GM19035 (cell line): ENCODE results near the gene CYB5D1.

Experiments
- ATAC-seq: cut with Tn5 transposase; IDR thresholded peaks from one replicate; pipeline ENCODE4 v1.9.1; 2021; ENCODE audit not compliant: unreplicated experiment

CYB5D1 gene

DNA sequence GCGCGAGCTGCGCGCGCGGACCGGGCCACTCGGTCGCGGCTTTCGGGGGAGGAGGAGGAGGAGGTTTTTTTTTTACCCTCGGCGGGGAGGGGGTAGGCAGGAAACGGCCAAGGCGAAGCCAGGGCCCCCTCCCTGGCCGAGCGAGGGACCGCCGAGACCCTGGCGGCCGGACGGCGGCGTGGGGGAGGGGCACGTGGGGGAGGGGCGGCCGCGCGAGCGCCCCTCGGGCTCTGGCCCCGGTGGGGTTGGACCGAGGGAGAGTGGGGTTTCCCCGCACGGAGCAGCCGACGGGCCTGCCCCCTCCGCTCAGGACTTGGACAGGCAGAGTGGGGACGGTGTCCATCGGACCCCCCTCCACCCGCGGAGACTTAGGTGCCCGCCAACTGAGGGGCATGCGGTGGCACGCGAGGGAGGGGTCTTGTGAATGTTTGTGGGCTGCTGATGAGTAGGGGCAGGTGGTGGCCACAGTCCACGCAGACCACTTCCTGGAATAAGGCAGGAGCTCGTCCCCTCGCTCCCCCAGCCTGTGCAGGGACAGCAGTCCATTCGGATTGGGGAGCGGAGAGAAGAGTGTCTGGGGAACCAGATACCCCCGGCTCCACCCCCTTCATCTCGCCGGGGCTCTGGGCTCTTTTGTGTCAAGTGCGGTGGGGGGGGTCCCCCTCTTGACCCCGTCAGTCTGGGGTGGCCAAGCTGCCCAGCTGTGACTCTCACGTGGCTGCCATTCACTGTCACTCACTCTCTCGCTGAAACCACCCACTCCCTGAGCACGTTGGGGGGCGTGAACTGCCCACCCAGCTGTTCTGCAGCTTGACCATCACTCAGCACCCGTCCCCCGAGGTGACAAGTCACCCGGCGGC lies 27.8 kb downstream of the CYB5D1 start:
- peak; percentile 37 for ATAC-seq

DNA sequence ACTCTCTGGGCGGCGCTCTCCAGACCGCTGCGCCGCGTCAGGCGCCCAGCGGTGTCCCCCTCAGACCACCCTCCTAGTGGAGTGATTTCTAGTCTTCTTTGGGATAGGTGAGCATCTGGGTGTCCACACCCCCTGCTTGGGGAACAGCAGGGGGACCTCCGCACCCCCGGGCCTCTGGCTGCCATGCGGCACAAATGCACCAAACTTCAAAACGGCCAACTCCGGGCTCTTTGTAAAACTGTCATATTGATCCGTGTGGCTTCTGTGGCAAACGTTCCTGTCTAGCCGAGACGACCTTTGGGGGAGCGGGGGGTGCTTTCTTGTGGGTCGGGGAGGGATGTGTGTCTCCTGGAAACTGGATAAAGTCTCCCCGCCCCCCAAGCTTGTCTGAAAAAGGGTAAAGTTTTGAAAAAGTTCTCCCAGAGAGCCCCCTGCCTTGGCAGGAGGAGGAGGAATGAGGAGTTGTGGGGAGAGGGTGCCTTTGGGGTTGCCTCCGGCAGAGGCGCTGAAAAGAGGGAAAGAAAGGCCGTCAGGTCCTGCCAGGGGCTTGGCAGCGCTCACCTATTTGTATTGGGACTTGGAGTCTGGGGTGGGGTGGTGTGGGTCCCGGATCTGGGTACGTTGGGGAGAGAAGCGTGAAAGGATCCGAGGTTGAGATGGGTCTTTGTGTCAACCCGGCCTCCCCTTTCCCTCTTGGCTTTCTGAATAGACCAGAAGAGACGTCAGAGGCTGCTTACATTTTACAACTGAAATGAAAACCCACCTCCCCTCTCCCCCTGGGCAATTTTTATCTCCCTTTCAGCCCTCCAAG lies 28.6 kb downstream of the CYB5D1 start:
- ATAC-seq = peak; percentile 2

DNA sequence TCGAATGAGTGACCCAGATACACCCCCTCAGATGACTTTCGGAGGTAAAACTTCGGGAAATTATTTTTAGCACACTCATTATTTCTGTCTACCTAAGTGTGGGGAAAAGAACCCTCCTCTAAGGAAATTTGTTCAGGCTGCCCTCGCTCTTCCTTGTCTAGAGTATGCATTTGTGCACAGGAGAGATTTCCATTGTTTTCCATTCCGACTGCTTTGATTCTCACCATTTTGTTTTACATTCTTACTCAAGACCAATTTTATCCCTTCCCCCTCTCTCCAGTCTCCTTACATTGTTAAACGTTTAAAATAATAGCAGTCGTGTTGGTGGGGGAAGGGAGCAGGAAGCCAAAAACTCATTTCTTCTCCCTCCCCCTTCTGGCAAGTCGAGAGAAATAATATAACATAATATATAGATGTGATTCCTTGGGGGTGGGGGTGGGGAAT lies 29.3 kb downstream of the CYB5D1 start:
- no peak for ATAC-seq

DNA sequence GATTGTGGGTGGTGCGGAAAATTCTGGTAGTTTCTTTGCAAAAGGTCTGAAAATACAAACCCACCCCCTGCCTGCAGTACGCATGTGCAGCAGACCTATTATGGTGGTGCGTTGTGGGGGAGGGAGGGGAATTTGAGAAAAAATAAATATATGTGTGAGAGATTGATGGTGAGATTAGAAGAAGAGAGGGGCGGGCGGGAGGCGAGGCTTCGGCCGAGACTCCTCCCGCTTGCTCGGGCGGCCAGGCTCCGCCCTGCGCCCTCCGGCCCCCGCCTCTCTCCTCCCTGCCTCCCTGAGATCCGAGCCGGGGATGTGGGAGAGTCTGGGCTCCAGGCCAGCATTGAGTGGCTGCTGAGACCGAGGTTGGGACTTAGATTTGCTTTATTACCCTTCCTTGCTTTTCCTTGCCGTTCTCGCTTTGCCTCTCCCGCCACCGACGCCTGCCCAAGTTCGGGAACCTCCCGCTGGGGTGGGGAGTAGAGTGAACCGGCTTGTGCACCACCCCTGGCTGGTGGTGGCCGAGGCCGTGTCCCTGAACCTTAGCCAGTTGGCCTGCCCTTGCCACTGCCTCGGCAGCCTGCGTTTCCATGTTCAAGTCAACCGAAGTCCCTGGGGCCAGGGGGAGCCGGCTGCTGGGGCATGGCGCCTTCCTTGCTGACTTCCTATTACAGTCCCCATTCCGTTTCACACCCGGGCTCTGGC lies 29.8 kb downstream of the CYB5D1 start:
- ATAC-seq = no peak

DNA sequence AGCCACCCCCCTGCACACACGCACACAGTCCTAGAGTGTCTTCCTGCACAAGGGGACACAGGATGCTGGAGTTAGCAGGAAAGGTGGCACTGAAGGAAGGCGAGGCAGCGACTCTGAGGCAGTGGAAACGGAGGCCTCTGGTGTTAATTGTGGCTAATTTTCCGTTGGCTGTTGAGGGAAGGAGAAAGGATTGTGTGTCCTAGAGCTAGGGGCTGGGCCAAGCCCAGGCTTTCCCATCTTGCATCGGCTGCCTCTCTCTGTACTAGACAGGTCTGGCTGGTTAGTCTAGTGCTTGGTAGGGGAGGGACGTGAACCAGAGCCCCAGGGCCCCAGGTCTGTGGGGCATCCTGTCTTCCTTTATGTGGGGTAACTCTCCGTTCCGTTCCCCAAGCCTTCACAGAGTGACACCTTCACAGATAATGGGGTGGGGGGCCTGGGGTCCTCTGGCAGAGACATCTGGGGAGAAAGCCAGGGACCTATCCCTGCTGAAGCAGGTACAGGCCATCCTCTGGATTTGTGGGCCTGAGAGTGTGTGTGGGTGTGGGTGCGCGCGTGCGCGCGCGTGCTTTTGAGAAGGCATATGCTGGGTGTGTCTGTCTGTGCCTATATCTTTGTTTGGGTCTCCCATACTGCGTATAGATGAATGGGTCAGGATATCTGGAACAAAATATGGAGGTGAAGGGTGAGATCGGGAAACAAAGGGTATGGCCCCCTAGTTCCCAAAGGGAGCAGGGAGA lies 30.5 kb downstream of the CYB5D1 start, which contains the start of gene CHD3:
TSS of gene CHD3 (plus strand) at position 606 of the 737 bp plus-strand sequence. CDS start 212 bp downstream, outside the sequence.
- ATAC-seq = no peak

DNA sequence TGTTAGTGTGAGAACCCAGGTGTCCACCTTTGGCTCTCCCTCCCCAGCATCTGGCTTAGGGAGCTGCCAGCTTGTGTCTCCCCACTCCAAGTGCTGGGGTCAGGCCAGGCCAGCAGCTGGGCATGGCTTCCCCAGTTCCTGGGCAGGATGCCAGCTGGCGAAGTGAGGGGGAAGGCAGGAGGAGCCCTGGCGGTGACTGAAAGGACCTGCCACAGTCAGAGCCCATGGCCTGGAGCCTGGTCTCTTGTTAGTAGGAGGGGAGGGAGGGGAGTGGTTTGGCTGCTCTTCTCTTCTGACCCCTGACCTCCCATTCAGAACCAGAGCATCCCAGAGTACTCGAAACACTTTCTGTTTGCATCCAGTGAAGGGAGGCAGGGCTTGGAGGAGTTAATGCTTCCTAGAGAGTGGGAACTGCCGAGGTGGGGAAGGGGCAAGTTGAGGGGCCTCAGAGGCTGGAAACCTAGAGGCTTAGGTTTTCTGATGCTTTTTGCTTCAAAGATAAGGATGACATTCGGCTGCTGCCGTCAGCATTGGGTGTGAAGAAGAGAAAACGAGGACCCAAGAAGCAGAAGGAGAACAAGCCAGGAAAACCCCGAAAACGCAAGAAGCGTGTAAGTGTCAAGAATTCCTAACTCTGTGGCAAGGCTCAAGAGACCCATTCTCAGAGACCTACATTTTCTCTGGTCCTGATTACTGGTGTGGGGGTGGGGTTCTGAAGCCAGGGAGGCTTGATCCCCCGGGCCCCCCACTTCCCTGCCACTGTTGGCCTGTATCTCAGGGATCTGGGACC lies 31.6 kb downstream of the CYB5D1 start:
- ATAC-seq = no peak

DNA sequence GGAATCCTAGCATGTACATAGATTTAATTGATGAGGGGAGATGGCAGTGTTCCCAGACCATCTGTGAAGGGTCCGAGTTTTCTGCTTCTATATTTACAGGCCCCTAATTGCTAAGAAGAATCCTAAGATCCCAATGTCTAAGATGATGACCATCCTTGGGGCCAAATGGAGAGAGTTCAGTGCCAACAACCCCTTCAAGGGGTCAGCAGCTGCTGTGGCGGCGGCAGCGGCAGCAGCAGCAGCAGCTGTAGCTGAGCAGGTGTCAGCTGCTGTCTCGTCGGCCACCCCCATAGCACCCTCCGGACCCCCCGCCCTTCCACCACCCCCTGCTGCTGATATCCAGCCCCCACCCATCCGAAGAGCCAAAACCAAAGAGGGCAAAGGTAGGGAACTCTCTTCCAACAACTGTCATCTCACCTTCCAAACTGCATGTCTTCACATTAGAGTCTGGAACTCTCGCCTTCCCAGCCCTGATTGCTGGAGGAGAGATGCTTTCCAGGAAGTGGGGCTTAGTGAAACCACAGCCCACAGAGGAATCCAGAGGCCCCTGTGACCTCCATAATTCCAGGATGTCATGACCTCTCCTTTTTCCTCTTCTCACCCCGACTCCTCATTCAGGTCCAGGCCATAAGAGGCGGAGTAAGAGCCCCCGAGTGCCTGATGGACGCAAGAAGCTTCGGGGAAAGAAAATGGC lies 35.5 kb downstream of the CYB5D1 start:
- ATAC-seq = no peak

DNA sequence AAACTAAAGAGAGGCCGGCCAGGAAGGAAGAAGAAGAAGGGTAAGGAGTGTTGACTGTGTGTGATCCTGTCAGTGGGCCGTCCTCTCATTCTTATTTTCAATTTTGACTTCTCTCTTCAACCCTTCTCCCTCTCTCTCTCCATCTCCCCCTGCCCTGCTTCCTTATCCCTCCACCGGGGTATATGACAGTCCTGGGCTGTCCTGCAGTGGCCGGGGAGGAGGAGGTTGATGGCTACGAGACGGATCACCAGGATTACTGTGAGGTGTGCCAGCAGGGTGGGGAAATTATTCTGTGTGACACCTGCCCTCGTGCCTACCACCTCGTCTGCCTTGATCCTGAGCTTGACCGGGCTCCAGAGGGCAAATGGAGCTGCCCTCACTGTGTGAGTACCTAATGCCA lies 36.4 kb downstream of the CYB5D1 start:
- no peak for ATAC-seq

DNA sequence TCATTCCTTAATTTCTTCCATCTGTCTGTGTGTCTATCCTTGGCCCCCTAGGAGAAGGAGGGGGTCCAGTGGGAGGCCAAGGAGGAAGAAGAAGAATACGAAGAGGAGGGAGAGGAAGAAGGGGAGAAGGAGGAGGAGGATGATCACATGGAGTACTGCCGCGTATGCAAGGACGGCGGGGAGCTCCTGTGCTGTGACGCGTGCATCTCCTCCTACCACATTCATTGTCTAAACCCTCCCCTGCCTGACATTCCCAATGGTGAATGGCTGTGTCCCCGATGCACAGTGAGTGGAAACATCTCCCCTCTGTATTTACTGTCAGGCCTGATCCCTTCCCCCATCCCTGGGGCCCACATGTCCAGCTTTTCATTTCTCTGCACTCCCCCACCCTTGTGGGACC lies 37.1 kb downstream of the CYB5D1 start:
- no peak for ATAC-seq

DNA sequence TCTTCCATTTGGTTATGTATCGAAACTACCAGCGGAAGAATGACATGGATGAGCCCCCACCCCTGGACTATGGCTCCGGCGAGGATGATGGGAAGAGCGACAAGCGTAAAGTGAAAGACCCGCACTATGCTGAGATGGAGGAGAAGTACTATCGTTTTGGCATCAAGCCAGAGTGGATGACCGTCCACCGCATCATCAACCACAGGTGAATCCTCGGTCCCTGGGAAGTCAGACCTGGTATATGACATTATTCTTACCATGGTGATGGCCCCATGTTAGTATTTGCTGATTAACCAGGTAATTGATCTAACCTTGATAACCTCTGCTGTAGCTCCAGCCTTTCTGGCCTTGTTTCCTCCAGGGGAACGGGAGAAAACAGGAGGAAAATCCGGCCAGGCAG lies 39.3 kb downstream of the CYB5D1 start:
- no peak for ATAC-seq

DNA sequence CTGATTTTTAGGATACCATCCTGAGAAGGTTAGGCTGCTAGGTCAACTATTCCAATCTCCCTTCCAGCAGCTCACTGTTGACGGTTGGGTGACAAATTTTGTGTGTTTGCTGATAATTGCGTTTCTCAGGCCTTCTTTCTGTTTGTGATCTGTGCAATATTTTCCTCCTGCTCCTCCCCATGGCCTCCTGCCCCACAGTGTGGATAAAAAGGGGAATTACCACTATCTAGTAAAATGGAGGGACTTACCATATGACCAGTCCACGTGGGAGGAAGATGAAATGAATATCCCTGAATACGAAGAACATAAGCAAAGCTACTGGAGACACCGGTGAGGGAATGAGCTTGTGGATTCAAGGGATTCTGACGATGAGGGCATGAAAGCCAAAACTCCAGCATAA lies 40.0 kb downstream of the CYB5D1 start:
- no peak for ATAC-seq

DNA sequence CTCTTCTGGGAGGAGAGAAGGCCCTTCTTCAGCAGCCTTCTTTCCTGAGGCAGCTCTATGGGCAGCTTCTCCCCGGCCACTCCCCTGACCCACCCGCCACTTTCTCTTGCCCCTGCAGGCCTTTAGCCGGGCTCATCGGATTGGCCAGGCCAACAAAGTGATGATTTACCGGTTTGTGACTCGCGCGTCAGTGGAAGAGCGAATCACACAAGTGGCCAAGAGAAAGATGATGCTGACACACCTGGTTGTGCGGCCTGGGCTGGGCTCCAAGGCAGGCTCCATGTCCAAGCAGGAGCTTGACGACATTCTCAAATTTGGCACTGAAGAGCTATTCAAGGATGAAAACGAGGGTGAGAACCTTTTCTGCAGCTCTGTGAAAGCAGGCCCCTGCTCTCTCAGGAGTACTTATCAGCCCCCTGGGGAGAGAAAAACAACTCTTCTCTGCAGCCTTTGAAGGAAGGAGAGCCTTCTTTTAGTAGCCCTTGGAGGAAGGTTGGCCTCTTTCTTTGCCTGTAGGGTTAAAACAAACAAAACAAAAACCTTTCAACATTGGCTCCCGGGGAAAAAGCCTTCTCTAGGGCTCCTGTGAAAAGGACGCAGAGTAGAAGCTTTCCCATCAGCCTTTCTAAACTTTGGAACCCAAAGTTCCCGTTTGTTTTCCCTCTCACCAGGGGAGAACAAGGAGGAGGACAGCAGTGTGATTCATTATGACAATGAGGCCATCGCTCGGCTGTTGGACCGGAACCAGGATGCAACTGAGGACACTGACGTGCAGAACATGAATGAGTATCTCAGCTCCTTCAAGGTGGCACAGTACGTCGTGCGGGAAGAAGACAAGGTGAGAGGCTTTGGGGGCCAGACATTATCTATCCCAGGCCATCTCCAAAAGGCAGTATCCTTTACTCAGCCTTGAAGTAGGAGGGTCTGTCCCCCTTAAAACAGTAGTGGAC lies 45.6 kb downstream of the CYB5D1 start:
- ATAC-seq = no peak

DNA sequence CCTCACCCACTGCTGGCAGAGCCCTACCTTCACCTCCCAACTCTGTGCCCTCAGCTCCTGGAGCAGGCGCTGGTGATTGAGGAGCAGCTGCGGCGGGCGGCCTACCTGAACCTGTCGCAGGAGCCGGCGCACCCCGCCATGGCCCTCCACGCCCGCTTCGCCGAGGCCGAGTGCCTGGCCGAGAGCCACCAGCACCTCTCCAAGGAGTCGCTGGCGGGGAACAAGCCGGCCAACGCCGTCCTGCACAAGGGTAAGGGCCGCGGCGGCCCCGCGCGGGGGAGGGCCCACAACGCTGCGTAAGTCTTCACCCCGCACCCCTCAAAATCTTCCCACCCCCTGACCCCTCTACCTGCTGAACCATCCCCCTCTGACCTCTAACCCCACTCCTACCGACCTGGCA lies 51.3 kb downstream of the CYB5D1 start:
- ATAC-seq = no peak

DNA sequence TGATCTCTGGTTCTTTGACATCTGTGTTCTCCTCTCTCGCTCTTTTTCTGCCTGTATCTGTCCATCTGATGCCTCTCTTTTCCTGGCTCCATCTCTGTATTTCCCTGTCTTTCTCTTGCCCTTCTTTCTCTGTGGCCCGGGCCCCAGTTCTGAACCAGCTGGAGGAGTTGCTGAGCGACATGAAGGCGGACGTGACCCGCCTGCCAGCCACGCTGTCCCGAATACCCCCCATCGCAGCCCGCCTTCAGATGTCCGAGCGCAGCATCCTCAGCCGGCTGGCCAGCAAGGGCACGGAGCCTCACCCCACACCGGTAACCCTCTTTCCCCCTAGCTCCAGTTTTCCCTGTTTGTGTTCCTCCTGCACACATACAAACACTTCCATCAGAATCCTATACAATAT lies 52.5 kb downstream of the CYB5D1 start:
- ATAC-seq = no peak

DNA sequence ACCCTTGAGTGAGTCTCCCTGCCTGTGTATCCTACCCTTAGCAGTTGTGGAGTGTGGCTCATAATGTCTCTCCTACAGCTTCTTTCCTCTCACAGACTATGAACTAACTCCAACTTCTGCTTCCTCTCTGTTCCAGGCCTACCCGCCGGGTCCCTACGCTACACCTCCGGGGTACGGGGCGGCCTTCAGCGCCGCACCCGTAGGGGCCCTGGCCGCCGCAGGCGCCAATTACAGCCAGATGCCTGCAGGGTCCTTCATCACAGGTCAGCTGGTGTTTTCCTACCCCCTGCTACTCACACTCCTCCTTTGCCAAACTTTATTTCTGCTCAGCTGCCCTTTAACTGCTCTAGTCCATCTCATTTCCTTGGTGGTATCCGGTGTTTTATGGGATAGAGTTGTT lies 52.9 kb downstream of the CYB5D1 start:
- ATAC-seq = no peak

DNA sequence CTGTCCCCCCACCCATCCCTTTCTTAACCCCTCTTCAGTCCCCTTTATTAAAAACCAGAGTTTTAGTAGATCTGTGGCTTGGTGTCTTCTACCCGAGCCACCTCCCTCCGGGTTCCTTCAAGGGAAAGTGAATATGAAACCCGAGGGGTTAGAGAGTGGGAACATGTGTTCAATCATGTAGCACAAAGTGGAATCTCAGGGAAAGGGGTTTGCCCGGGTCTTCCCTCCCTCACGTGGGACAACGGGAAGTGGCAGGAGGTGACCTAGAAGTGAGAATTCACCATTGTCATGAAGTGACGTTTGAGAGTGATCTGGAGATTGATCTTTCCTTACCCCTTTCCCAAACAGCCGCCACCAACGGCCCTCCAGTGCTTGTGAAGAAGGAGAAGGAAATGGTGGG lies 53.3 kb downstream of the CYB5D1 start:
- ATAC-seq = no peak
